22Rv1 (cell line): ENCODE results near the gene FSD2.

ENCODE experiments used
- ZFX ChIP-seq: fragments of 450-650 bp; IDR thresholded peaks from 2 replicates; pipeline ENCODE4 v1.6.1; 2017; ENCODE audit warnings: antibody characterized with exemption, borderline replicate concordance
- TF ChIP-seq, protein P1 (sequence below): fragments of 450-650 bp; IDR thresholded peaks from 2 replicates; pipeline ENCODE4 v1.5.1; 2017; ENCODE audit warnings: mild to moderate bottlenecking

DNA sequence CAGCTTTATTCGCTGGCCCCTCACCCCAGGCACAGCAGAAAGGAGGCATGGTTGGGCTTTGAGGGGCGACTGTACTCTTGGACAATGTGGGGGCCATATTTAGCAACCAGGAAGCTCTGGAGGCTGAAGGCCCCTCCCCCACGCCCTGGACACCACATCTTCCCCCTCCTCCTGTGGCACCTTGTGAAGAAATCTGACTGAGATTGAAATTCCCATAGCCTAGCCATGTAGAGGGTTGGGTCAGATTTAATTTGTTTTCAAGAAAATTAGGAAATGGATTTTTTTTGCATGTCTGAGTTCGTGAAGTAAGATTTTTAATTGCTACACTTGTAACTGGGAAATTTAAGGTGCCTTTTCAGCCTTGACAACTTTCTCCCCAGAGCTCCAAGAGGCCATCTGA, 24.5 kb downstream of the FSD2 start:
- TF ChIP-seq, protein P1, sequence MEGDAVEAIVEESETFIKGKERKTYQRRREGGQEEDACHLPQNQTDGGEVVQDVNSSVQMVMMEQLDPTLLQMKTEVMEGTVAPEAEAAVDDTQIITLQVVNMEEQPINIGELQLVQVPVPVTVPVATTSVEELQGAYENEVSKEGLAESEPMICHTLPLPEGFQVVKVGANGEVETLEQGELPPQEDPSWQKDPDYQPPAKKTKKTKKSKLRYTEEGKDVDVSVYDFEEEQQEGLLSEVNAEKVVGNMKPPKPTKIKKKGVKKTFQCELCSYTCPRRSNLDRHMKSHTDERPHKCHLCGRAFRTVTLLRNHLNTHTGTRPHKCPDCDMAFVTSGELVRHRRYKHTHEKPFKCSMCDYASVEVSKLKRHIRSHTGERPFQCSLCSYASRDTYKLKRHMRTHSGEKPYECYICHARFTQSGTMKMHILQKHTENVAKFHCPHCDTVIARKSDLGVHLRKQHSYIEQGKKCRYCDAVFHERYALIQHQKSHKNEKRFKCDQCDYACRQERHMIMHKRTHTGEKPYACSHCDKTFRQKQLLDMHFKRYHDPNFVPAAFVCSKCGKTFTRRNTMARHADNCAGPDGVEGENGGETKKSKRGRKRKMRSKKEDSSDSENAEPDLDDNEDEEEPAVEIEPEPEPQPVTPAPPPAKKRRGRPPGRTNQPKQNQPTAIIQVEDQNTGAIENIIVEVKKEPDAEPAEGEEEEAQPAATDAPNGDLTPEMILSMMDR = no peak
- TF ChIP-seq ZFX = no peak
